Thoracic aorta (tissue), 2 donors: ENCODE measurements around the gene HOXC11. TPM values are rescaled to one million over a fixed set of nuclear protein-coding genes. Genes with fewer than 3 reads are reported as not detected.

ENCODE experiments used
- ATAC-seq: fragments of 150-250 bp; one replicate; pipeline ENCODE4 v1.8.0; 2017; ENCODE audit warnings: low read depth; ENCODE audit not compliant: insufficient number of reproducible peaks, low FRiP score
- DNase-seq: peaks from one replicate; pipeline ENCODE4 v3.0.0-alpha.2; 2020; ENCODE audit warnings: low spot score
- H3K27ac ChIP-seq, 2 donors: fragments of 200-600 bp; sonication (generic); 1 replicate in 1 of 2; 2 replicates in 1 of 2; pipeline ENCODE4 v1.5.1; 2016; ENCODE audit warnings: mild to moderate bottlenecking in 2 of 2, moderate library complexity in 2 of 2
- H3K27me3 ChIP-seq: fragments of 200-600 bp; sonication (generic); replicated peaks from 2 replicates; pipeline ENCODE4 v1.6.0; 2016; ENCODE audit warnings: mild to moderate bottlenecking; ENCODE audit not compliant: insufficient read depth
- H3K36me3 ChIP-seq: fragments of 200-600 bp; sonication (generic); one replicate; pipeline ENCODE4 v1.5.1; 2016
- H3K4me1 ChIP-seq, 2 donors: fragments of 200-600 bp; sonication (generic); 1 replicate in 1 of 2; 2 replicates in 1 of 2; pipeline versions ENCODE4 v1.5.1 to v1.6.0; 2016; ENCODE audit warnings: low read depth in 2 of 2, mild to moderate bottlenecking in 1 of 2; ENCODE audit not compliant: control insufficient read depth in 1 of 2
- H3K4me3 ChIP-seq: fragments of 200-600 bp; sonication (generic); 2 replicates; pipeline ENCODE4 v1.5.1; 2016; ENCODE audit warnings: mild to moderate bottlenecking
- H3K9me3 ChIP-seq: fragments of 200-600 bp; sonication (generic); 2 replicates; pipeline ENCODE4 v1.5.1; 2016
- CTCF ChIP-seq: fragments of 200-600 bp; sonication (generic); IDR thresholded peaks from one replicate; pipeline ENCODE4 v1.5.1; 2019; ENCODE audit warnings: antibody characterized with exemption
- total RNA-seq, 2 donors: library from RNA; depleted of rRNA; stranded (reverse); fragments of >200 nt; gene quantifications; one replicate each; pipeline versions ENCODE4 v1.1.0 to v1.2.3, GENCODE V29; 2016

The HOXC11 gene
- total RNA-seq, 2 donors from 2014 or later: not detected

- Histone ChIP-seq H3K27me3 (peaks cover 64% of the 10 kb centered on the region), H3K4me3 (no peak overlapping the region), H3K36me3 (no peaks in the 10 kb centered on the region), H3K4me1 (peaks cover 0 to 24% of the 10 kb centered on the region in 2 donors), H3K9me3 (no peaks in the 10 kb centered on the region), H3K27ac (no peak overlapping the region)
- no peak for TF ChIP-seq CTCF
- no peak for DNase-seq
- ATAC-seq: no peak
Measured at GRCh38 chr12:53939141-53940108, 33.5 kb upstream of the HOXC11 start.

DNA sequence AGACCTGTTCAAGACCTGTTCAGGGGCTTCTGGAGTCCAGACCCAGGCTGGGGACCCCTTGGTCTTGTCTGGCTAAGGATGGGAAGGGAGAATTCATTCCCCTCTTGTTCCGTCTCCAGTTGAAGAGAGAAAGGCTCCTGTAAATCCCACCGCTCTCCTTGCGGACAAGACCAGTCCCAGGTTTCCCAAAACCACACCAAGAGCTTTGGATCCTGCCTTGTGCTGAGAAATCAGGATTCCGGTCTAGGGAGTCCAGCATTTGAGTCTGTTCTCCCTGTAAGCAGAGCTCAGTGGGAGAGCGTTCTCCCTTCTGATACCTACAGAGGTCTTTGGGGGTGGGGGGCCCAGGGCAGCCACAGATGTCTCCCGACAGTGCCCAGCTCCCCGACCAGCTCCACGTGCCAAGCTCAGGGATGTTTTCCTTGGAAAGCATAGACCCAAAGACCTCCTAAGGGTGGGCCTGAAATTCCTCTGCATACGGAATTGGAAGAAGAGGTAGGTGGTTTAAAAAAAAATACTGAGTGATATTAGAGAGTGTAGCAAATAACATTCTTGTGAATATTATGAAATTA, 32.4 kb upstream of the HOXC11 start:
- no peak for ATAC-seq
- DNase-seq: no peak
- Histone ChIP-seq H3K9me3 (no peaks in the 10 kb centered on the region), H3K27me3 (peaks cover 69% of the 10 kb centered on the region), H3K36me3 (no peaks in the 10 kb centered on the region), H3K4me3 (no peak overlapping the region), H3K27ac (no peak overlapping the region), H3K4me1 (peaks cover 0 to 19% of the 10 kb centered on the region in 2 donors)
- no peak for TF ChIP-seq CTCF

- no peak overlapping the region for H3K4me3 ChIP-seq
- H3K9me3 ChIP-seq: no peaks in the 10 kb centered on the region
- H3K36me3 ChIP-seq: no peaks in the 10 kb centered on the region
- DNase-seq (no peak), ATAC-seq (no peak)
- peaks cover 69% of the 10 kb centered on the region for H3K27me3 ChIP-seq
- peaks cover 0 to 14% of the 10 kb centered on the region in 2 donors for H3K4me1 ChIP-seq
- no peak for TF ChIP-seq CTCF
- H3K27ac ChIP-seq: no peak overlapping the region
Measured at GRCh38 chr12:53941187-53941586, 31.7 kb upstream of the HOXC11 start.

DNA sequence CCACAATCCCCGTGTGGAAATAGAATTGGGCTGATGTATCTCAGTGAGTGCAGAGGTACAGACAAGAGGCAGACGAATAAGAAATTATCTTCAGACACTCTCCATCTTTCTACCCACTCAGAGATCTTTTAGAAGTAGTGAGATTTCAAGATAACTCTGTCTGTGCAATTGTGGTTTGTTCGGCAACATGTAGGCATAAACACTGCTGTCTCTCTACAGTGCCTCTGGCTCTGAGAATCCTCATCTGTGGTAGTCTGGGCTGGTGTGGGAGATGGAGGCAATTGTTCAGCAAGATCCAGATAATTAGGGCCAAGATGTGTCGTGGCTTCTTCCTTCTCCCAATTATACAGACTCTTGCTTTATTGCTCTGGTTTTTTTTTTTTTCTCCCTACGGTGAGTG, 31.2 kb upstream of the HOXC11 start:
- H3K27me3 ChIP-seq: peaks cover 64% of the 10 kb centered on the region
- no peak for TF ChIP-seq CTCF

GRCh38 chr12:53942467-53942997, 30.4 kb upstream of the HOXC11 start:
- TF ChIP-seq CTCF: no peak
- DNase-seq (no peak), ATAC-seq (no peak)
- Histone ChIP-seq H3K27ac (no peak overlapping the region), H3K4me1 (peaks cover 0 to 14% of the 10 kb centered on the region in 2 donors), H3K4me3 (no peak overlapping the region), H3K9me3 (no peaks in the 10 kb centered on the region), H3K27me3 (peaks cover 56% of the 10 kb centered on the region), H3K36me3 (no peaks in the 10 kb centered on the region)

More for the DNA sequence above, 31.2 kb upstream of the HOXC11 start:
- DNase-seq (no peak), ATAC-seq (no peak)
- H3K4me3 ChIP-seq: no peak overlapping the region
- H3K4me1 ChIP-seq: peaks cover 0 to 14% of the 10 kb centered on the region in 2 donors
- H3K36me3 ChIP-seq: no peaks in the 10 kb centered on the region
- no peak overlapping the region for H3K27ac ChIP-seq
- H3K9me3 ChIP-seq: no peaks in the 10 kb centered on the region
